Dedifferentiated amniotic fluid mesenchymal stem cell (primary cell): ENCODE results near the gene GDF11.

ENCODE experiments used
- DNase-seq: peaks from one replicate; pipeline ENCODE4 v3.0.0-alpha.2; 2016; ENCODE audit errors: extremely low spot score

GDF11 gene

GRCh38 chr12:55707219-55707671 is 35.7 kb upstream of the GDF11 start:
- no peak for DNase-seq

GRCh38 chr12:55707841-55708694 is 34.9 kb upstream of the GDF11 start, which contains the start of gene ITGA7:
Gene ITGA7 (minus strand): TSS chr12:55707904. CDS start chr12:55707682, 222 bp downstream.
- DNase-seq: no peak

GRCh38 chr12:55708695-55709233 is 34.2 kb upstream of the GDF11 start:
- no peak for DNase-seq

GRCh38 chr12:55711786-55712553 is 31.0 kb upstream of the GDF11 start:
- no peak for DNase-seq

GRCh38 chr12:55712700-55713415 is 30.1 kb upstream of the GDF11 start:
- no peak for DNase-seq

DNA sequence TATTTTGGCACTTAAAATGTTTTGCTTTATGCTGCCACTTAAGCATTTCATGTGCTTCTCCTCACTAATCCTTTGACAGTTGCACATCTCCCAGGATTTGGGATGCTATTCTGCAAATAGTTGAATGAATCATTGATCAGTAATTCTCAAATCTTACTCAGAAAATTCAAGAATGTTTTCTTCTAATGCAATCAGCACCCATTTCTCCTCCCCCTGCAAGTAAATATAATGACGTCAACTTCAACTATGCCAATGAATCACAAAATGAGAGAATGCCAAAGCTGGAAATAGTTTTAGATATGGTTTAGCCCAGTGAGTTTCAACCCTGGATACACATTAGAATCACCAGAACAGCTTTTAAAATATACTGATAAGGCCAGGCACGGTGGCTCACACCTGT is 29.2 kb upstream of the GDF11 start:
- peak; percentile 74 for DNase-seq

GRCh38 chr12:55715169-55715764 is 27.7 kb upstream of the GDF11 start:
- no peak for DNase-seq

- peak; percentile 77 for DNase-seq
These were observed 26.9 kb upstream of the GDF11 start, which contains the start of gene BLOC1S1 for GRCh38 chr12:55715833-55716581. Gene BLOC1S1 (plus strand): TSS chr12:55716046. CDS start chr12:55716052, 6 bp downstream.

- DNase-seq: no peak
These were observed 26.4 kb upstream of the GDF11 start for GRCh38 chr12:55716582-55716957.

DNA sequence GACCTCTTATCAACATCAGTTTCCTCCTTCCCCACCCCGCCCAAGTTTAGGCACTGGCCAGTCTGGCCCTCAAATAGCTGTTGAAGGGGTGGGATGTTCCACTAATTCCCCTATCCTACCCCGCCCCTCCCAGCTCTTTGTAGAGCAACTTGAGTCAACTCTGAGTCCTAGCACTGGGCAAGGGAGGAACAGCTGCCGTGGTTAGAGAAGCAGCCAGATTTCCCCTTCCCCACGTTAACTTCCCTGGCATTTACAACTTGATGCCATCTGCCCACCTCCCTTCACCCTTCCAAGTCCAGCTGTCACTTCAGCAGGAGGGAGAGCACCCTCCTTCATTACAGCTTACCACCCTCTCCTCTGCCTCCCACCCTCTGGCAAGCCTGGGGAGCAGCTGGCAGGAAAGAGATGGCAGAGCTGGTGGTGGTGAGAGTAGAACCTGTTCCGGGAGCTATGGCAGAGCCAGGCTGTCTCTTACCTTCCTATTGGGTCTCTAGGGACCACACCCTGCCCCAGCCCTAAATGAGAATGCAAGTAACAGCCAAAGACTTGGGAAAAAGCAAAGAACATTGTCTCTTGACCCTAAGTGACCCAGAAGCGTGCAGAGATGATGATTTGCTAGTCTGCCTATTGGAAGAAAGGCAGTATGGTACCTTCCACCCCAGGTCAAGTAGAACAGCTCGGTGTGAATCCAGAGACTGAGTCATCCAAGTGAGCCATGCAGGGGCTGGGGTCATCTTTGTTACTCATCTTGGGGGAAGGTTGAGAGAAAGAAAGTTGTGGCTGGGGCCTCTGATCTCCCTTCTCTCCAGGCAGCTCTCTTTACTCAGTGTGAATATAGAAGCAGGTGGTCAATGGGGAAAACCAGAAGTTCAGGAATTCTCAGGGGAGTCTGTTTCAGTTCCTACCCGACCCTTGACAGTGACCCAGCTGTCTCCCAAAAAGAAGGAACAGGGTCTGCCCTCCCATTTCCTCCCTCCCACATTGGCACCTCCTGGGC is 25.6 kb upstream of the GDF11 start:
- DNase-seq: no peak

- DNase-seq: no peak
These were observed 24.9 kb upstream of the GDF11 start for GRCh38 chr12:55718015-55718414.

DNA sequence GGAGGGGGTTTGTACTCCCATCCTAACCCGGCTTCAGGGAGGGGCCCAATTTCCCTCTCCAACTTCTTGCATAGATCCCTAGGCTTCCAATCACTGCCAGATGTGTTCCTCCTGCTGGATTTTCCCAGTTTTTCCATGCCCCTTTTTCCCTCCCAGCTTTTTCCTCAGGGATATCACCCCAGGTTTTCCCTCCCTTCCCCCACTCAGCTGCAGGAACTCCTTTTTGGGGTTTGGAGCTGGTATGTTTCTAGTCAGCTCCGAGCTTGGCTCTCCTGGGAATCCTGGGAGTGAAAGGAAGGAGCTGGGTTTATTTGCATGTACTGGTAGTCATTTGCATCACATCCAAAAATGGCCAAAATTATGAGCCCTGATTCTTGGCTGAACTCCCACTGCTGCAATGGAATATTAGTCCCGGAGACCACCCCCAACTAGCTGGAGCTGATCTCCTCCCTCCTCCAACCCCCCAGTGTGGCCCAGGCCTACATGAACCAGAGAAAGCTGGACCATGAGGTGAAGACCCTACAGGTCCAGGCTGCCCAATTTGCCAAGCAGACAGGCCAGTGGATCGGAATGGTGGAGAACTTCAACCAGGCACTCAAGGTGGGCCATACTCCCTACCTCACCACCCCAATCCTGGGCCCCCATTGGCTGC is 24.2 kb upstream of the GDF11 start:
- DNase-seq: no peak

GRCh38 chr12:55719371-55719770 is 23.6 kb upstream of the GDF11 start:
- DNase-seq: no peak

- DNase-seq: peak; percentile 88
These were observed 22.8 kb upstream of the GDF11 start, which contains the start of gene RDH5 for GRCh38 chr12:55720071-55720564. Gene RDH5 (plus strand): TSS chr12:55720393. CDS start chr12:55721185, 792 bp downstream.

- DNase-seq: peak; percentile 83
These were observed 22.0 kb upstream of the GDF11 start for GRCh38 chr12:55720894-55721444.

GRCh38 chr12:55721601-55722213 is 21.2 kb upstream of the GDF11 start:
- DNase-seq: no peak

DNA sequence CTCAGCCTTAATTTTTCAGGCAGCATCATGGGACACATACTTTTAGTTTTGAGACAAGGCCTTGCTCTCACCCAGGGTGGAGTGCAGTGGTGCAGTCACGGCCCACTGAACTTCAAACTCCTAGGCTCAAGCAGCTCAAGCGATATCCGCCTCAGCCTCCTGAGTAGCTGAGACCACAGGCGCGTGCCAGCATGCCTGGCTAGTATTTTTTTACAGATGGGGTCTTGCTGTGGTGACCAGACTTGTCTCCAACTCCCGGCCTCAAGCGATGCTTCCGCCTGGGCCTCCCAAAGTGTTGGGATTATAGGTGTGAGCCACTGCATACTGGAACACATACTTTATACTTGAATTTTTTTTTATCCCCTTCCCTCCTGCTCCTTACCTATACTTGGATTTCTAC is 20.0 kb upstream of the GDF11 start:
- no peak for DNase-seq
